GM21515 (cell line): ENCODE measurements around the gene ZNF559.
"Not testable (repeated sequence)": the region's sequence is repeated elsewhere in the genome, so short reads cannot be mapped to it uniquely, and the experiment has no call there.

ENCODE experiments used
- ATAC-seq: cut with Tn5 transposase; IDR thresholded peaks from one replicate; pipeline ENCODE4 v1.9.1; 2021; ENCODE audit not compliant: unreplicated experiment

Gene ZNF559

GRCh38 chr19:9323919-9324583, at the start of gene ZNF559:
TSS of gene ZNF559 (plus strand) at chr19:9324179. CDS start at chr19:9338550, 14,371 bp downstream.
- peak; percentile 93 for ATAC-seq

GRCh38 chr19:9283485-9283884, 40.5 kb upstream of the ZNF559 start:
- not testable (repeated sequence) for ATAC-seq

DNA sequence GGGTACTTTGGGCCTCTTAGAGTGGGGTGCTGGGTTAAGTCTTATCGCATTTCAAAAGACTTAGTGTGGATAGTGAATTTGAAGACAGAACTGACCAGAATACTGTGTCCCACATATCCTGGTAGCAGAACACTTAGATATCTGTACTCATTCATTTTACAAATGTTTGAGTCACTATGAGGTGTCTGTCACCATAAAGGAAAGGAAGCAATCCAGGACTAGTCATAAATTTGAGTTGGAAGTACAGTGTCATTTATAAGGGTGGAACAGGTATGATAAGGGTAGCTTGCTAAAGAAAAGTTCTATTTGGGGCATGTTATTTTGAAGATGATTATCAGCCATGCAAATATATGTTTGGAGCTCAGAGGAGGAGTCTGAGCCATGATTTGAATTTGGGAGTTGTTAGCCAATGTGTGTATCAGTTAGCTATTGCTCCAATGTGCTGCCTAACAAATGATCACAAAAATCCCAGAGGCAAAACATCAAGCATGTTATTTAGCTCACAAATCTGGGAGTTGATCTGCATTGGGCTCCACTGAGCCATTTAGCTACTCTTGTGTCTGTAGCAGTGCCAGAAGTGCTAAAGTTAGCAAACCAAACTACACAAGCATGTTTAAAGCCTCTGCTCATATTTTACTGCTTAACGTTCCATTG, 34.6 kb upstream of the ZNF559 start:
- ATAC-seq, result no peak

GRCh38 chr19:9295411-9295849, 28.5 kb upstream of the ZNF559 start:
- ATAC-seq, result no peak

- no peak for ATAC-seq
These were observed 27.6 kb upstream of the ZNF559 start for GRCh38 chr19:9296336-9296735.

- no peak for ATAC-seq
These were observed 17.5 kb upstream of the ZNF559 start for GRCh38 chr19:9306443-9306842.

DNA sequence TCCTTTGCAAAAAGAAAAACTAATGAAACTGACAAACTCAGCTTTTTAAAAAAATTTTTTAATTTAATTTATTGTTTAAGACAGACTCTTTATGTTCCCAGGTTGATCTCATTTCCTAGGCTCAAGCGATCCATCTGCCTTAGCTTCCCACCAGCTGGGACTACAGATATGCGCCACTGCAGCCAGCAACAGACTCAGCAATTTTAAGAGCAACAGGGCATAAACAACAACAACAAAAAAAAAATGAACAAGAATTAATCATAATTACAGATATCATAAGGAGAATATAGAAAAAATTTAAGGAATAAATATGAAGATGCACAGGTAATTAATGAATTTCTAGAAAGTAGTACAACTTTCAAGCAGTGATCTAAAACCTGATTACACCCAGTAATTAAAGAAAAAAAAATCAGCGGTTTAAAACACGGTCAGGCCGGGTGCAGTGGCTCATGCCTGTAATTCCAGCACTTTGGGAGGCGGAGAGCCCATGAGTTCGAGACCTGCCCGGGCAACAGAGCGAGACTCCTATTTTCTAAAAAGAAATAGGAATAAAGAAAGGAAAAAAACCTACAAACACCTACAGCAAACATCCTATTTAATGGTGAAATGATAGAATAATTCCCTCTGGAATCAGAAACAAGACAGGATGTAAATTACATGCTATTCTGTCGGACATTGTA, 15.7 kb upstream of the ZNF559 start:
- ATAC-seq, result no peak

- ATAC-seq, result peak; percentile 85
These were observed 14.6 kb upstream of the ZNF559 start, which contains the start of gene ZNF699 for GRCh38 chr19:9309139-9309973. TSS of gene ZNF699 (minus strand) at chr19:9309838. CDS start at chr19:9305119, 4,719 bp downstream.

GRCh38 chr19:9309974-9310446, 14.0 kb upstream of the ZNF559 start:
- ATAC-seq, result peak; percentile 54

GRCh38 chr19:9313756-9314155, 10.2 kb upstream of the ZNF559 start:
- ATAC-seq, result no peak

DNA sequence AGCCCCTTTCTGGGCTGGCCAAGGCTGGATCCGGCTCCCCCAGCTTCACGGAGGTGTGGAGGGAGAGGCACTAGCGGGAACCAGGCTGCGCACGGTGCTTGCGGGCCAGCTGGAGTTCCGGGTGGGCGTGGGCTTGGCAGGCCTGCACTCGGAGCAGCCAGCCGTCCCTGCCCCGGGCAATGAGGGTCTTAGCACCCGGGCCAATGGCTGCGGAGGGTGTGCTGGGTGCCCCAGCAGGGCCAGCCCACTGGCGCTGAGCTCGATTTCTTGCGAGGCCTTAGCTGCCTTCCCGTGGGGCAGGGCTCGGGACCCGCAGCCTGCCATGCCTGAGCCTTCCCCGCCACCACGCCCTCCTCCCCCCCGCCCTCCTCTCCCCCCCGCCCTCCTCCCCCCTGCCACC, 2.6 kb upstream of the ZNF559 start:
- ATAC-seq, result no peak

DNA sequence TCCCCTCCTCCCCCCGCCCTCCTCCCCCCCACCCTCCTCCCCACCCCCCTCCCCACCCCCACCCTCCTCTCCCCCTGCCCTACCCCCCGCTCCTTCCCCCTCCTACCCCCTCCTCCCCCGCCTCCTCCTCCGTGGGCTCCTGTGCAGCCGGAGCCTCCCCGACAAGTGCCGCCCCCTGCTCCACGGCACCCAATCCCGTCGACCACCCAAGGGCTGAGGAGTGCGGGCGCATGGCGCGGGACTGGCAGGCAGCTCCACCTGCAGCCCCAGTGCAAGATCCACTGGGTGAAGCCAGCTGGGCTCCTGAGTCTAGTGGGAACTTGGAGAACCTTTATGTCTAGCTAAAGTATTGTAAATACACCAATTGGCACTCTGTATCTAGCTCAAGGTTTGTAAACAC, 2.2 kb upstream of the ZNF559 start:
- ATAC-seq, result not testable (repeated sequence)

- not testable (repeated sequence) for ATAC-seq
These were observed 1.8 kb upstream of the ZNF559 start for GRCh38 chr19:9322201-9322600.

DNA sequence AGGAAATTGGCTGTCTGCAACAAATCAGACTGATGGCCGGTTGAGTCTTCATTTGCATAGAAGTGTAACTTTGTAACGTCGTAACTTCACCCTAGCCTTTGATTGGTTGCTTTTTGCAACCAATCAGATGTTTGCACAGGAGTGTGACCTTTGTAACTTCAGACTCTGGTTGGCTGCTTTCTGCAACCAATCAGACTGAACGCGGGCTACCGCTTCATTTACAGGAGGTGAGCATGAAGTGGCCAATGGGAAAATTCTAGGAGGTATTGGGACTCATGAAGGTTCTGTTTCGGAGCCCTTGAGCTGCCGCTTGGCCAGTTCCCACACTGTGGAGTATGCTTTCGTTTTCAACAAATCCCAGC, 441 bp upstream of the ZNF559 start:
- peak; percentile 22 for ATAC-seq

DNA sequence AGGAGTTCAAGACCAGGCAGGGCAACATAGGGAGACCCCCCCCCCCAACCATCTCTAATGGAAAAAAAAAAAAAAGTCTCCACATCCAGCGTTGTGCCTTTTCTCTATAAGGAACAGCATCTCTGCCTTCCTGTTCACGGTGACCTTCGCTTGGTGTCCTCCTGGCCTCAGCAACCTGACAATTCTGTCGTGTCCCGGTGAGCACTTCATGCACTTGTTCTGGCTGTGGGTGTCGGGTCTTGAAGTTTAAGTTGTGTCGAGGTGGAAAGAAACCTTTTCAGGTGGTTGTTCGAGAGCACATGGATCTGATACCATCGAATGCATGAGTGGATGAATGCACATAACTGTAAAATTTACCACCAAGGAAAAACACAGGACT, 594 bp downstream of the ZNF559 start:
- no peak for ATAC-seq

DNA sequence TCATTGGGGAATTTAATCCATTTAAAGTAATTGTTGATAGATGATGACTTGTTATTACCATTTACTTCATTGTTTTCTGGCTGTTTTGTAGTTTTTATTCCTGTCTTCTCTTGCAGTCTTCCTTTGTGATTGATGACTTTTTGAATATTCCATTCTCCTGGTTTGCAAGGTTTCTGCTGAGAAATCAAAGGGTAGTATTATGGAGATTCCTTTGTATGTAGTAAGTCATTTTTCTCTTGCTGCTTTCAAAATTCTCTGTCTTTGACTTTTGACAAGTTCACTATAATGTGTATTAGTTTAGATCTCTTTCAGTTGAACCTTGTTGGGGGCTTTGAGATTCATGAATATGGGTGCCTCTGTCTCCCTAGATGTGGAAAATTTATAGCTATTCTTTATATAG, 6.0 kb downstream of the ZNF559 start:
- ATAC-seq, result no peak

GRCh38 chr19:9342610-9343304, 18.8 kb downstream of the ZNF559 start:
- no peak for ATAC-seq

GRCh38 chr19:9345005-9345404, 21.0 kb downstream of the ZNF559 start:
- ATAC-seq, result no peak

DNA sequence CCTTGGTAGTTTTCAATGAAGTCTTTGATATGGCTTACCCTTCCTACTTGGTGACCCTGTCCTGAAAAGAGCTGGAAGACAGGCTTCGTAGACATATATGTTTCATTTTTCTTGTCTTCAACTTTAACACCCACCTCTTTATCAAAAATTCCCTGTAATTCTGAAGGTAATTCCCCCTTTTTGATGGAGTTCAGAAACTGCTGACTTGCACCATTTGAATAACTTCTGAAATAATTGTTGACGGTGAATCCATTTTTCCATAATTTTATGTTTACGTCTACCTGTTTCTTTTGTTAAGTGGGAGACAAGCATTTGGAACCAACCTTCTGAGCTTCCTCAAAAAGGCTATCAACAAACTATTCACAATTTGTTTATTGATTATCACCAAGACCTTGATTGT, 24.3 kb downstream of the ZNF559 start:
- no peak for ATAC-seq

GRCh38 chr19:9348671-9349070, 24.7 kb downstream of the ZNF559 start:
- no peak for ATAC-seq
